Heart right ventricle (tissue), 16 donors: ENCODE results near the gene CKLF. TPM values are rescaled to one million over a fixed set of nuclear protein-coding genes. Genes with fewer than 3 reads are reported as not detected.

Source experiments
- ATAC-seq, 8 donors: fragments of 200-7000 bp; cut with Tn5 transposase; one replicate each; pipeline ENCODE4 v1.9.1; 2020; ENCODE audit warnings: mild to moderate bottlenecking in 8 of 8, moderate library complexity in 8 of 8, moderate number of reproducible peaks in 1 of 8
- DNase-seq, 2 donors: peaks; one replicate each; pipeline ENCODE4 v3.0.0-alpha.2; 2020
- H3K27ac ChIP-seq, 10 donors: fragments of 200-600 bp; sonication (generic) in 2 of 10; one replicate each; pipeline versions ENCODE4 v1.5.0 to v1.8.0; 2020 to 2022; ENCODE audit warnings: mild to moderate bottlenecking in 3 of 10
- H3K27me3 ChIP-seq, 7 donors: fragments of 200-600 bp; one replicate each; pipeline ENCODE4 v1.8.0; 2021 to 2022; ENCODE audit warnings: mild to moderate bottlenecking in 2 of 7
- H3K36me3 ChIP-seq, 9 donors: fragments of 200-600 bp; sonication (generic) in 1 of 9; one replicate each; pipeline versions ENCODE4 v1.5.0 to v1.8.0; 2020 to 2022; ENCODE audit warnings: mild to moderate bottlenecking in 2 of 9
- H3K4me1 ChIP-seq, 9 donors: fragments of 200-600 bp; sonication (generic) in 1 of 9; one replicate each; pipeline versions ENCODE4 v1.5.0 to v1.8.0; 2020 to 2022; ENCODE audit warnings: mild to moderate bottlenecking in 4 of 9
- H3K4me3 ChIP-seq, 10 donors: fragments of 200-600 bp; sonication (generic) in 2 of 10; one replicate each; pipeline versions ENCODE4 v1.5.0 to v1.8.0; 2020 to 2022; ENCODE audit warnings: mild to moderate bottlenecking in 7 of 10, moderate library complexity in 2 of 10
- H3K9me3 ChIP-seq, 11 donors: fragments of 200-600 bp in 10 of 11; sonication (generic) in 2 of 11; one replicate each; pipeline versions ENCODE4 v1.5.0 to v1.8.0; 2013 to 2022; ENCODE audit warnings: mild to moderate bottlenecking in 2 of 11, control low read depth in 1 of 11, moderate library complexity in 1 of 11
- WGBS, 2 donors: extraction: QIAGEN DNeasy Blood & Tissue Kit; methylation state at CpG; one replicate each; pipeline ENCODE4 v1.1.7; 2013; ENCODE audit warnings: inconsistent platforms in 1 of 2; 5-methylcytosine and 5-hydroxymethylcytosine counted together
- intact Hi-C, 10 donors: fragments of 100-400 bp; cut with DNase I; formaldehyde crosslinking; loops; one replicate each; pipeline versions ENCODE4 v1.11.1 to v1.14.2; 2022
- polyA plus RNA-seq, 2 donors: library from polyadenylated mRNA; stranded (reverse); fragments of 200-250 nt; gene quantifications; one replicate each; pipeline ENCODE4 v1.2.3, GENCODE V29; 2013
- total RNA-seq, 10 donors: library from RNA; stranded (reverse); fragmentation: NEBNext Ultra II Directional in 3 of 10; extraction: Animal tissue kit (Norgen Biotek cat#: 25700) in 3 of 10; gene quantifications; one replicate each; pipeline versions ENCODE4 v1.2.1 to v1.2.4, GENCODE V29; 2021 to 2023
- TF ChIP-seq, protein P1 (sequence below), 9 donors: fragments of 200-600 bp; sonication (generic) in 2 of 9; IDR thresholded peaks; one replicate each; pipeline versions ENCODE4 v1.5.0 to v1.8.0; 2021 to 2022; ENCODE audit warnings: antibody characterized with exemption in 9 of 9, mild to moderate bottlenecking in 5 of 9, moderate library complexity in 1 of 9
- donor health status: Arrhythmogenic right ventricular cardiomyopathy.
- donor health status: ischemic (EF 13 %, LVEDD 7.1; RV severe dilation, severe dysfunction).
- donor health status: healthy with polysubstance abuse.
- donor health status: DM: no; HTN: yes; CAD: no.
- donor health status: DM: no; HTN: no; CAD: no.
- donor health status: ischemic (EF 25% LVEDD 6.9; RV normal size, moderate dysfunction).
- donor health status: ischemic (EF 25% LVEDD 5.7; RV mildly dilated, moderate dysfunction).
- donor health status: healthy.
- donor health status: DM: yes; HTN: yes; CAD: no.
- donor health status: Ischemic cardiomyopathy.
- donor health status: ischemic (EF 35%, LVEDD 5.7; RV mildly dilated, moderate dysfunction).
- donor health status: nonischemic (EF 11% LVEDD 7.7; RV severe dilation, severe dysfunction).
- donor health status: DM: yes; HTN: yes; CAD: no.
- donor health status: PGD.
- donor health status: ischemic (EF 29% LVEDD 5.4; RV normal size, mild dysfunction).
- donor health status: nonischemic (EF 23%, LVEDD 6.1; RV moderate dilation, normal function).

CKLF gene
- total and polyA plus RNA-seq, 12 donors: 1.6 to 24.1 (median 6.8) TPM

DNA sequence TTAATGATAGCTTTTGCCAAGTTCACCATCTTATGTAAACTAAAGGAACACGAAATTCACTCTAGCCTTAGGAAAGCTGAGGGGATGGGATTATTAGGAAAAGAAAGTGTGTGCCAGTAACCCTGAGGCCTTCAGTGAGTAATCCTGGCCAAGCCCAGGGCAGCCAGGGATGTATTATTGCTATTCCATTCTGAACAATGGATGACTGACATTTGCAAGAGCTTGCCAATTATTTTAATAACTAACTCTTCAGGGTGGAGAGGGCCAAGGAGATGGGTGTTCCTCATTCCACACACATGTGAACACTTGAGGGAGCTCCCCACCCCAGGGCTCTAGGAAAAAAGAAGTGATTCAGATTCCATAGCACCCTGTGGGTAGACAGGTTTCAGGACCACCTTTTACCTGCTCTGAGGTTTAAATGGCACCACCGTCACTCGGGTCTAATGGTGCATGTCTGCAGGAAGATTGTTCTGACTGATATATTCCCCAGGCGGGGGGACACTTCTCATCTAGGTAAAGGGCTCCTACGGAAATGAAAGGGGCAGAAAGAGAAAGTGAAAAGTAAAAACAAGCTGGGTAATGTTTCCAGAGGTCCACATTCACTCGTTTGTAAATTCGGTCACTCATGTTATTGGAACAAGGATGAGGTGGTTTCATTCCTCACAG is 44.0 kb upstream of the CKLF start:
- intact Hi-C loops: no loop called here
- no peaks in the 10 kb centered on the region for H3K9me3 ChIP-seq
- no peak overlapping the region for H3K4me3 ChIP-seq
- H3K27ac ChIP-seq: peak overlapping the region in 5 of 10 donors; percentile 13 to 55 (median 17)
- peaks cover 10 to 60% (median 38%) of the 10 kb centered on the region in 9 donors for H3K4me1 ChIP-seq
- ATAC-seq (peak in 7 of 8 donors; percentile 5 to 57 (median 27)), DNase-seq (no peak)
- peaks cover 0 to 47% (median 0%) of the 10 kb centered on the region in 9 donors for H3K36me3 ChIP-seq
- TF ChIP-seq, protein P1, sequence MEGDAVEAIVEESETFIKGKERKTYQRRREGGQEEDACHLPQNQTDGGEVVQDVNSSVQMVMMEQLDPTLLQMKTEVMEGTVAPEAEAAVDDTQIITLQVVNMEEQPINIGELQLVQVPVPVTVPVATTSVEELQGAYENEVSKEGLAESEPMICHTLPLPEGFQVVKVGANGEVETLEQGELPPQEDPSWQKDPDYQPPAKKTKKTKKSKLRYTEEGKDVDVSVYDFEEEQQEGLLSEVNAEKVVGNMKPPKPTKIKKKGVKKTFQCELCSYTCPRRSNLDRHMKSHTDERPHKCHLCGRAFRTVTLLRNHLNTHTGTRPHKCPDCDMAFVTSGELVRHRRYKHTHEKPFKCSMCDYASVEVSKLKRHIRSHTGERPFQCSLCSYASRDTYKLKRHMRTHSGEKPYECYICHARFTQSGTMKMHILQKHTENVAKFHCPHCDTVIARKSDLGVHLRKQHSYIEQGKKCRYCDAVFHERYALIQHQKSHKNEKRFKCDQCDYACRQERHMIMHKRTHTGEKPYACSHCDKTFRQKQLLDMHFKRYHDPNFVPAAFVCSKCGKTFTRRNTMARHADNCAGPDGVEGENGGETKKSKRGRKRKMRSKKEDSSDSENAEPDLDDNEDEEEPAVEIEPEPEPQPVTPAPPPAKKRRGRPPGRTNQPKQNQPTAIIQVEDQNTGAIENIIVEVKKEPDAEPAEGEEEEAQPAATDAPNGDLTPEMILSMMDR (IDR thresholded peaks at IDR 0.05): peak in 1 of 9 donors; percentile 16
- H3K27me3 ChIP-seq: no peaks in the 10 kb centered on the region
- WGBS, 2 donors: 79 to 81% methylated on average over 7 of the region's 7 CpGs

GRCh38 chr16:66508914-66509496 is 43.4 kb upstream of the CKLF start:
- no peak for DNase-seq
- intact Hi-C loops: no loop called here

DNA sequence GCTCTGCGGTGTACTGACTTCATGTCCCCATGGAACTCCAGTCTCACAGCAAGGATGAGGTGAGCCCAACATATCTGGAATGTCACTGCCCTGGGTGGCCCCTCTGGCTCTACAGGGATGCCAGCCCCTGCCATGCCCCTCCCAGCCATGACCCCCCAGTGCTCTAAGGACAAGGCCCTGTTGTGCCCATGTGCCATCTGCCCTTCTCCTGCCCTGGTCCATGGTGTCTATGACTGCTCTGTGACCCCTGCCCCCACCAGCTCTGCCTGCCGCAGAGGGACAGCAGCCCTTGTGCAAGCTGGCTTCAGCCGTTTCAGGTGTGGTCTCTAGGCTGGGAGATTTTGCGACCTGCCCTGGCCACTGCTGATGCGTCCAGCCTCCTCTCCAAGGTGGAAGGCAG is 42.8 kb upstream of the CKLF start:
- Histone ChIP-seq H3K9me3 (no peaks in the 10 kb centered on the region), H3K36me3 (peaks cover 0 to 54% (median 0%) of the 10 kb centered on the region in 9 donors), H3K4me1 (peaks cover 10 to 54% (median 39%) of the 10 kb centered on the region in 9 donors), H3K27ac (peak overlapping the region in 1 of 10 donors; percentile 55), H3K27me3 (no peaks in the 10 kb centered on the region), H3K4me3 (no peak overlapping the region)
- intact Hi-C loops: no loop called here
- DNase-seq: no peak
- no peak for ATAC-seq
- 95 to 98% methylated on average over 5 of the region's 5 CpGs for WGBS, 2 donors
- TF ChIP-seq, protein P1 (IDR thresholded peaks at IDR 0.05): no peak

More at GRCh38 chr16:66508914-66509496, 43.4 kb upstream of the CKLF start:
- Histone ChIP-seq H3K9me3 (no peaks in the 10 kb centered on the region), H3K27ac (peak overlapping the region in 6 of 10 donors; percentile 13 to 55 (median 26)), H3K4me1 (peaks cover 10 to 54% (median 39%) of the 10 kb centered on the region in 9 donors), H3K4me3 (no peak overlapping the region), H3K27me3 (no peaks in the 10 kb centered on the region), H3K36me3 (peaks cover 0 to 54% (median 0%) of the 10 kb centered on the region in 9 donors)
- no peak for ATAC-seq
- 91 to 94% methylated on average over 9 of the region's 9 CpGs for WGBS, 2 donors
- TF ChIP-seq, protein P1 (IDR thresholded peaks at IDR 0.05): no peak

DNA sequence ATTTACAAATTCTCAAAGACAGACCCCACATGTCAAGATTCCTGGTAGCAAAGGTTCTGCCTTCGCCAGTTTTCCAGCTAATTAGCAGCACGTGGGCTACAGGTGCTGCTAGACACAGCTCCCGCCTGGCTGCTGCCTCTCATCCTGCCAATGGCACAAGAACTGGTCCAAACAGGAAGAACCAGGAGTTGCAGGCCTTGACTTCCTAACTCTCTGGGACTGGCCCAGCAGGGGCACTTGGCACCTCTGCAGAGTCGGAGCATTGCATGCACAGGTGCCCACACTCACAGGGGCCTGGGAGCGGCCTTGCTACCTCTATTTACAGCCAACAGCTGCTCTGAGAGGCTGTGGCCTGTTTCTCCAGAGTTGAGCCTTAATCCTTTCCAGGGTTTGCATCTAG is 42.1 kb upstream of the CKLF start:
- ATAC-seq (no peak), DNase-seq (no peak)
- no peaks in the 10 kb centered on the region for H3K9me3 ChIP-seq
- H3K4me1 ChIP-seq: peaks cover 12 to 57% (median 40%) of the 10 kb centered on the region in 9 donors
- TF ChIP-seq, protein P1 (IDR thresholded peaks at IDR 0.05): no peak
- H3K27me3 ChIP-seq: no peaks in the 10 kb centered on the region
- H3K4me3 ChIP-seq: no peak overlapping the region
- peaks cover 0 to 54% (median 0%) of the 10 kb centered on the region in 9 donors for H3K36me3 ChIP-seq
- H3K27ac ChIP-seq: peak overlapping the region in 8 of 10 donors; percentile 45 to 83 (median 73)
- 91 to 97% methylated on average over 5 of the region's 5 CpGs for WGBS, 2 donors
- intact Hi-C loops: loop anchor here in 1 of 10 donors (10.0 kb wide), 1 partner anchor 95 kb away; the partner anchor contains the start of gene CMTM3
